A549 (cell line): ENCODE measurements around the gene SNTB2. TPM values are rescaled to one million over a fixed set of nuclear protein-coding genes. Genes with fewer than 3 reads are reported as not detected.

Source experiments
- BHLHE40 ChIP-seq: IDR thresholded peaks from 2 replicates; pipeline ENCODE4 v1.6.1; 2012; ENCODE audit warnings: low read depth, low read length, inconsistent platforms
- CBX2 ChIP-seq: fragments of 200-600 bp; sonication (generic); IDR thresholded peaks from 2 replicates; pipeline ENCODE4 v1.6.1; 2016; ENCODE audit warnings: low read depth, mild to moderate bottlenecking, borderline replicate concordance
- CBX8 ChIP-seq: fragments of 200-600 bp; sonication (generic); IDR thresholded peaks from 2 replicates; pipeline ENCODE4 v1.6.1; 2016
- CHD2 ChIP-seq: fragments of 150-350 bp; IDR thresholded peaks from 2 replicates; pipeline ENCODE4 v1.6.1; 2014; ENCODE audit warnings: low read length; ENCODE audit not compliant: partially characterized antibody
- CHD4 ChIP-seq: fragments of 200-600 bp; sonication (generic); IDR thresholded peaks from 2 replicates; pipeline ENCODE4 v1.6.1; 2016; ENCODE audit warnings: antibody characterized with exemption, mild to moderate bottlenecking, borderline replicate concordance
- EHF ChIP-seq: fragments of 250-450 bp; sonication (Bioruptor Pico); IDR thresholded peaks from 2 replicates; pipeline ENCODE4 v1.5.0; 2020; ENCODE audit warnings: mild to moderate bottlenecking
- EHMT2 ChIP-seq: fragments of 200-600 bp; sonication (generic); IDR thresholded peaks from 2 replicates; pipeline ENCODE4 v1.6.1; 2016; ENCODE audit warnings: antibody characterized with exemption, low read depth, mild to moderate bottlenecking, moderate library complexity
- ESRRA ChIP-seq: fragments of 150-350 bp; IDR thresholded peaks from 2 replicates; pipeline ENCODE4 v1.6.1; 2014; ENCODE audit warnings: mild to moderate bottlenecking, low read length, borderline replicate concordance
- FOSL2 ChIP-seq, 2 experiments: fragments of 450-650 bp in 1 of 2; fragments of >200 bp in 1 of 2; sonication (Bioruptor Twin) in 1 of 2; formaldehyde crosslinking; IDR thresholded peaks; 2 replicates each; pipeline versions ENCODE4 v1.5.0 to v1.6.1; 2016 to 2020; ENCODE audit warnings: mild to moderate bottlenecking in 1 of 2, moderate library complexity in 1 of 2
- HDAC2 ChIP-seq: fragments of 200-600 bp; sonication (generic); IDR thresholded peaks from 2 replicates; pipeline ENCODE4 v1.6.1; 2016
- HOXA7 ChIP-seq: fragments of 250-450 bp; sonication (Bioruptor Pico); IDR thresholded peaks from 2 replicates; pipeline ENCODE4 v1.5.0; 2020; ENCODE audit warnings: mild to moderate bottlenecking, moderate library complexity
- HOXB5 ChIP-seq: fragments of 250-450 bp; sonication (Bioruptor Pico); IDR thresholded peaks from 2 replicates; pipeline ENCODE4 v1.5.0; 2020; ENCODE audit warnings: mild to moderate bottlenecking, moderate library complexity
- JUN ChIP-seq, 2 experiments: fragments of >200 bp; sonication (Bioruptor Twin); formaldehyde crosslinking; IDR thresholded peaks; 2 replicates in 1 of 2; 3 replicates in 1 of 2; pipeline ENCODE4 v1.6.1; 2016 to 2017
- JUNB ChIP-seq: fragments of >200 bp; sonication (Bioruptor Twin); formaldehyde crosslinking; IDR thresholded peaks from 2 replicates; pipeline ENCODE4 v1.6.1; 2016
- KDM1A ChIP-seq: fragments of 200-600 bp; sonication (generic); IDR thresholded peaks from 2 replicates; pipeline ENCODE4 v1.6.1; 2016; ENCODE audit warnings: low read depth, mild to moderate bottlenecking
- MAFK ChIP-seq: fragments of 450-650 bp; IDR thresholded peaks from 2 replicates; pipeline ENCODE4 v1.6.1; 2014; ENCODE audit not compliant: partially characterized antibody
- MAZ ChIP-seq: fragments of 150-350 bp; IDR thresholded peaks from 2 replicates; pipeline ENCODE4 v1.6.1; 2014; ENCODE audit warnings: antibody characterized with exemption, low read depth, low read length, borderline replicate concordance
- MYC ChIP-seq: IDR thresholded peaks from 2 replicates; pipeline ENCODE4 v1.6.1; 2012; ENCODE audit warnings: mild to moderate bottlenecking, inconsistent platforms, low read length, improper control_type of control experiment, borderline replicate concordance
- NFE2L2 ChIP-seq: fragments of 150-350 bp; conservative IDR thresholded peaks from 2 replicates; pipeline ENCODE4 v1.6.1; 2014; ENCODE audit warnings: low read length
- NR3C1 ChIP-seq: fragments of >200 bp; sonication (Bioruptor Twin); formaldehyde crosslinking; IDR thresholded peaks from 3 replicates; pipeline ENCODE4 v1.6.1; 2017
- PBX3 ChIP-seq: IDR thresholded peaks from 2 replicates; pipeline ENCODE4 v1.6.1; 2012
- POLR2A ChIP-seq: IDR thresholded peaks from 2 replicates; pipeline ENCODE4 v1.6.1; 2012; ENCODE audit warnings: mild to moderate bottlenecking, low read length
- RARB ChIP-seq: fragments of 250-450 bp; sonication (Bioruptor Pico); IDR thresholded peaks from 2 replicates; pipeline ENCODE4 v1.8.0; 2021; ENCODE audit warnings: mild to moderate bottlenecking, moderate library complexity
- RCOR1 ChIP-seq: fragments of 150-350 bp; IDR thresholded peaks from 2 replicates; pipeline ENCODE4 v1.6.1; 2014; ENCODE audit warnings: antibody characterized with exemption, low read length, low read depth
- REST ChIP-seq: fragments of 200-600 bp; sonication (generic); IDR thresholded peaks from 2 replicates; pipeline ENCODE4 v1.6.1; 2016; ENCODE audit warnings: antibody characterized with exemption, mild to moderate bottlenecking, moderate library complexity
- RFX5 ChIP-seq: fragments of 450-650 bp; IDR thresholded peaks from 2 replicates; pipeline ENCODE4 v1.7.1; 2014; ENCODE audit warnings: antibody characterized with exemption, mild to moderate bottlenecking, moderate library complexity
- SMC3 ChIP-seq: fragments of >200 bp; sonication (Bioruptor Twin); formaldehyde crosslinking; IDR thresholded peaks from 3 replicates; pipeline ENCODE4 v1.6.1; 2018; ENCODE audit warnings: inconsistent platforms
- SREBF2 ChIP-seq: fragments of 450-650 bp; IDR thresholded peaks from 2 replicates; pipeline ENCODE4 v1.6.1; 2014; ENCODE audit warnings: mild to moderate bottlenecking, moderate library complexity
- TFCP2L1 ChIP-seq: fragments of 250-450 bp; sonication (Bioruptor Pico); IDR thresholded peaks from 2 replicates; pipeline ENCODE4 v1.5.0; 2021; ENCODE audit warnings: mild to moderate bottlenecking
- TP53 ChIP-seq: fragments of 250-450 bp; sonication (Bioruptor Pico); IDR thresholded peaks from 2 replicates; pipeline ENCODE4 v1.5.0; 2021; ENCODE audit warnings: mild to moderate bottlenecking, moderate library complexity
- ZFP36 ChIP-seq: fragments of 450-650 bp; IDR thresholded peaks from 2 replicates; pipeline ENCODE4 v1.6.1; 2014; ENCODE audit warnings: borderline replicate concordance; ENCODE audit not compliant: partially characterized antibody
- polyA plus RNA-seq, 4 experiments: library from polyadenylated mRNA; depleted of rRNA in 3 of 4; stranded (reverse); fragments of >200 nt; fragmentation: RNase III in 1 of 4; extraction: RNeasy Plus Mini Kit Qiagen cat#74134 plus additional on column Dnase treatment in 1 of 4; gene quantifications; 2 replicates in 3 of 4; 3 replicates in 1 of 4; pipeline ENCODE4 v1.2.3, GENCODE V29; 2011 to 2017
- TF ChIP-seq, protein P1 (sequence below): fragments of 150-350 bp; IDR thresholded peaks from 2 replicates; pipeline ENCODE4 v1.6.1; 2014; ENCODE audit warnings: low read depth, mild to moderate bottlenecking, low read length
- TF ChIP-seq, protein P2 (sequence below): IDR thresholded peaks from 2 replicates; pipeline ENCODE4 v1.6.1; 2012
- TF ChIP-seq, protein P3 (sequence below): IDR thresholded peaks from 2 replicates; pipeline ENCODE4 v1.6.1; 2012; ENCODE audit warnings: low read depth, borderline replicate concordance
- TF ChIP-seq, protein P4 (sequence below): fragments of >200 bp; sonication (Bioruptor Twin); formaldehyde crosslinking; IDR thresholded peaks from 3 replicates; pipeline ENCODE4 v1.6.1; 2016
- TF ChIP-seq, protein P5 (sequence below): fragments of >200 bp; sonication (Bioruptor Twin); formaldehyde crosslinking; IDR thresholded peaks from 2 replicates; pipeline ENCODE4 v1.6.1; 2016

The SNTB2 gene
- polyA plus RNA-seq, 2 of the 4 experiments (the other 2 are of a cell fraction), result 7.8 to 20.8 TPM

- TF ChIP-seq, protein P1, sequence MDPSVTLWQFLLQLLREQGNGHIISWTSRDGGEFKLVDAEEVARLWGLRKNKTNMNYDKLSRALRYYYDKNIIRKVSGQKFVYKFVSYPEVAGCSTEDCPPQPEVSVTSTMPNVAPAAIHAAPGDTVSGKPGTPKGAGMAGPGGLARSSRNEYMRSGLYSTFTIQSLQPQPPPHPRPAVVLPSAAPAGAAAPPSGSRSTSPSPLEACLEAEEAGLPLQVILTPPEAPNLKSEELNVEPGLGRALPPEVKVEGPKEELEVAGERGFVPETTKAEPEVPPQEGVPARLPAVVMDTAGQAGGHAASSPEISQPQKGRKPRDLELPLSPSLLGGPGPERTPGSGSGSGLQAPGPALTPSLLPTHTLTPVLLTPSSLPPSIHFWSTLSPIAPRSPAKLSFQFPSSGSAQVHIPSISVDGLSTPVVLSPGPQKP, result no peak
- TF ChIP-seq SREBF2 (no peak), CHD4 (no peak), TFCP2L1 (no peak), ESRRA (no peak), REST (no peak), CBX8 (no peak), MYC (no peak), TP53 (no peak), RARB (no peak), FOSL2 (IDR thresholded peaks at IDR 0.05) (peak; percentile 80), FOSL2 (CRISPR knock-in tag; IDR thresholded peaks at IDR 0.05) (peak; percentile 93), BHLHE40 (no peak), NFE2L2 (no peak), ZFP36 (no peak), HOXB5 (CRISPR knock-in tag) (no peak), MAZ (no peak), EHF (CRISPR knock-in tag) (no peak), HOXA7 (no peak), HDAC2 (no peak), POLR2A (no peak), JUNB (peak; percentile 84), JUN (IDR thresholded peaks at IDR 0.05) (0 out of 5 replicates have a peak, but pooled peaks of 1 of the 2 experiments have one; percentile 22), SMC3 (no peak), CBX2 (no peak), RFX5 (no peak), PBX3 (no peak), NR3C1 (no peak), CHD2 (no peak), EHMT2 (no peak), RCOR1 (no peak), MAFK (peak; percentile 93), KDM1A (no peak)
- TF ChIP-seq, protein P2, sequence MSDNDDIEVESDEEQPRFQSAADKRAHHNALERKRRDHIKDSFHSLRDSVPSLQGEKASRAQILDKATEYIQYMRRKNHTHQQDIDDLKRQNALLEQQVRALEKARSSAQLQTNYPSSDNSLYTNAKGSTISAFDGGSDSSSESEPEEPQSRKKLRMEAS, result peak; percentile 33; the same call in 1 of the 2 replicates
- TF ChIP-seq, protein P3, sequence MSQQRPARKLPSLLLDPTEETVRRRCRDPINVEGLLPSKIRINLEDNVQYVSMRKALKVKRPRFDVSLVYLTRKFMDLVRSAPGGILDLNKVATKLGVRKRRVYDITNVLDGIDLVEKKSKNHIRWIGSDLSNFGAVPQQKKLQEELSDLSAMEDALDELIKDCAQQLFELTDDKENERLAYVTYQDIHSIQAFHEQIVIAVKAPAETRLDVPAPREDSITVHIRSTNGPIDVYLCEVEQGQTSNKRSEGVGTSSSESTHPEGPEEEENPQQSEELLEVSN, result no peak
- TF ChIP-seq, protein P4, sequence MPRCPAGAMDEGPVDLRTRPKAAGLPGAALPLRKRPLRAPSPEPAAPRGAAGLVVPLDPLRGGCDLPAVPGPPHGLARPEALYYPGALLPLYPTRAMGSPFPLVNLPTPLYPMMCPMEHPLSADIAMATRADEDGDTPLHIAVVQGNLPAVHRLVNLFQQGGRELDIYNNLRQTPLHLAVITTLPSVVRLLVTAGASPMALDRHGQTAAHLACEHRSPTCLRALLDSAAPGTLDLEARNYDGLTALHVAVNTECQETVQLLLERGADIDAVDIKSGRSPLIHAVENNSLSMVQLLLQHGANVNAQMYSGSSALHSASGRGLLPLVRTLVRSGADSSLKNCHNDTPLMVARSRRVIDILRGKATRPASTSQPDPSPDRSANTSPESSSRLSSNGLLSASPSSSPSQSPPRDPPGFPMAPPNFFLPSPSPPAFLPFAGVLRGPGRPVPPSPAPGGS, result no peak
- TF ChIP-seq, protein P5, sequence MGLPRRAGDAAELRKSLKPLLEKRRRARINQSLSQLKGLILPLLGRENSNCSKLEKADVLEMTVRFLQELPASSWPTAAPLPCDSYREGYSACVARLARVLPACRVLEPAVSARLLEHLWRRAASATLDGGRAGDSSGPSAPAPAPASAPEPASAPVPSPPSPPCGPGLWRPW, result no peak
These were observed 30.5 kb downstream of the SNTB2 start (continued) for GRCh38 chr16:69217433-69217832.
